ENCODE results near the gene DCDC2C.
"Not testable (repeated sequence)": the region's sequence is repeated elsewhere in the genome, so short reads cannot be mapped to it uniquely, and the experiment has no call there.

The DCDC2C gene

DNA sequence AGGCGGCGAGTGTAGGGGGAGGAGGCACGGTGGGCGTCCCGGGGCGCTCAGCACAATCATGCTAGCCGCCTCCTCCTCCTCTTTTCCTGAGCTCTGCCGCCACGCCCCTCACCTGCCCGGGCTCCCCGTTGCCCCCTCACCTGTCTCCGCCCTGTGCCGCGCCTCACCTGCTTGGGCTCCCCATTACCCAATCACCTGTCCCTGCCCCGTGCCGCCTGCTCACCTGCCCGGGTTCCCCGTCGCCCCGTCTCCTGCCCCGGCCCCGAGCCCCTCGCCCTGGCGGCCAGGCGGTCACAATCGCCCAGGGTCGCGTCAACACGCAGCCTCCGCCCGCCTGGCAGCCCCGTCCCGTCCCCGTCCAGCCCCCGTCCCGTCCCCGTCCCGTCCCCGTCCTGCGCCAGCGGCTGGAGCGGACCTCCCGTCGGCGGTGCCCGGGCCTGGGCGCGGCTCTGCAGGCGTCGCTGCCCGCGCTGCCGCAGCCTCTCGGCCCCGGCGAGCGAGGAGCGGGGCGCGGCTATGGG, at the start of gene DCDC2C:
Gene DCDC2C, plus strand, starts transcription at position 340 of the 521 bp plus-strand sequence. Its CDS starts 177 bp downstream, at position 517.
- no peak for DNase-seq

DNA sequence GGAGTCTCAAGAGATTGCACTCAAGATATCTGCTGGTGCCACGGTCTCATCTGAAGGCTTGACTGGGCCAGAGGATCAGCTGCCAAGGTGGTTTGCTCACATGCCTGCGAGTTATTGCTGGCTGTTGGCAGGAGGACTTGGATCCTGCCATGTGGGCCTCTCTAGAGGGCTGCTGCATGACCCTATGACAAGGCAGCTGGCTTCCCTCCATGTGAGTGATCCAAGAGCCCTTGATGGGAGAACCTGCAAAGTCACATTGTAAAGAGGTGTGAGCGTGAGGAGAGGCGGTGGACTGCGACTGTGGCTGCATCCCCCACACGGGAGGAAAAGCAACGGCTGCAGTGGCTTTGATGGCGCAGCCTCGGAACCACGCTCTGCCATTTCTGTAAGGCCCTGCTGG, 49.4 kb upstream of the DCDC2C start:
- no peak for DNase-seq

GRCh38 chr2:3654531-3655225, 48.7 kb upstream of the DCDC2C start:
- DNase-seq = no peak

GRCh38 chr2:3655871-3656761, 47.3 kb upstream of the DCDC2C start:
- no peak for DNase-seq

GRCh38 chr2:3656762-3657721, 46.3 kb upstream of the DCDC2C start:
- DNase-seq = no peak

GRCh38 chr2:3657881-3658280, 45.5 kb upstream of the DCDC2C start, which contains the start of gene ALLC:
TSS of gene ALLC (plus strand) at chr2:3658200. CDS start at chr2:3671158, 12,958 bp downstream.
- no peak for DNase-seq

- DNase-seq = no peak
Measured at GRCh38 chr2:3659447-3660432, 43.6 kb upstream of the DCDC2C start.

DNA sequence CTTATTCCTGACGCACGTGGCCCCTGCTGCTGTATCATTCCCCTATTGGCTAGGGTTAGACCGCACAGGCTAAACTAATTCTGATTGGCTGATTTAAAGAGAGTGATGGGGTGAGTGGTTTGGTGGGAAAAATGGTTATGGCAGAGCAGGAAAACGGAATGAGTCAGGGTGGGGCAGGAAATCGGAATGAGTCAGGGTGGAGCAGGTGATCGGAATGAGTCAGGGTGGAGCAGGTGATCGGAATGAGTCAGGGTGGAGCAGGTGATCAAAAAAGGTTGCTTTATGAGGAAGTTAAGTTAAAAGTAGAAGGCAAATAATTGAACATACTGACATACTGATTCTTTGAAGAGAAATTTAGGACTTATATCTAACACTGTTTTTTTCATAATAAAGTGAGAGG, 42.7 kb upstream of the DCDC2C start:
- DNase-seq = not testable (repeated sequence)

DNA sequence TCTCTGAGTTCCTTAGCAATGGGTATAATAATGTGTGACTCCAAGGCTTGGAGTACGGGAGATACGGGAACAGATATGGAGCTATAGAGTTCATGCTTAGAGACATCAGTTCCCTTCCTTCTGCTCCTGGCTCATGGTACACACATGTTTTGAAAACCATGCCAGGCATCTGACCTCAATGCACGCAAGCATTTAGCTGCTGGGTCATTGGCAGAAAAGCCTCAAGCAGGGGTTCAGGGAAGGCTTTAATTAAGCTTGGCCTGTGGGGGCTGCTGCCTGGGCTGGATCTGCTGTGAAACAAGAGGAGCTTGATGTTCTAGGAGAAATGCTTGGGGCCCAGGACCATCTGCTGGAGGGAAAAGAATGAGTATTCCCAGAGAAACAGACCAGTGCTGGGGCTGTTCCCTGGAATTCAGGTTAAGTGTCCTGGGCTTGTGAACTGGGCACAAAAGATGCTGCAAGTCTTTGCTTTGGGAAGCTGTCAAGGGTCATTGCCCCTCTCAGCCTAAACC, 42.2 kb upstream of the DCDC2C start:
- DNase-seq = no peak

DNA sequence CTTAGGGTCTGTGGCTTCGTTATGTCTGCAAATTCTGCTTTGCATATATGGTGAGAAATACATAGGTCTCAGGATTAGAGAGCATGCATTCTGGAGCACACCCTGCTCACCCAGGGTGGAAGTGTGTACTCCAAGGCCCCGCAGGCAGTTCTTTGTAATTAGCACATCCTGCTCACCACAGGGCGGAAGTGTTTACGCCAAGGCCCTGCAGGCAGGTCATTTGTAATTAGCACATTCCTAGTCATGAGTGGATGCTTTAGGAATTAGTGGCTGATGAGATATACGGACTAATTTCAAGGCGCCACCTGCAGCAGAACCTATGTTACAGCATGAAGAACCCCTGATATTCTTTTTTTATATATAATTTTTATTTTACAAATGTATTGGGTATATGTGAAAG, 41.1 kb upstream of the DCDC2C start:
- DNase-seq = no peak

- no peak for DNase-seq
Measured at GRCh38 chr2:3664118-3664517, 39.3 kb upstream of the DCDC2C start.

DNA sequence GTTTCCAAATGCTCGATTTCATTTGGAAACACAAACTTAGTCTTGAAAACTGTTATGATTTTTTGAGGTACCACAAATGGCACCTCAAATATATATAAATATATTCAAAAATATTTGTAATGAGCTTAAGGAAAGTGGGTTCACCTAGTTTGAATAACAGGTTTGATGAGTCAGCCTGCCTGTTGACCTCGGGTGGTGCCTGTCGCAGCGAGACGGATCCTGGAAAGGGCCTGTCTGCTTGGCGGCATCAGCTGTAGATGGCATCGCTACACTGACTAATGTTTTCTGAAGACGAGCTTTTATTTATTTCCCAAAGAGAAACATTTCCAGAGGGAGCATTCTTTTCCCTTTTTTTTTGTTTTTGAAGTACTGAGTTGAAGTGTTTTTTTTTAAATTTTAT, 38.5 kb upstream of the DCDC2C start:
- no peak for DNase-seq

GRCh38 chr2:3665886-3666612, 37.3 kb upstream of the DCDC2C start:
- no peak for DNase-seq

DNA sequence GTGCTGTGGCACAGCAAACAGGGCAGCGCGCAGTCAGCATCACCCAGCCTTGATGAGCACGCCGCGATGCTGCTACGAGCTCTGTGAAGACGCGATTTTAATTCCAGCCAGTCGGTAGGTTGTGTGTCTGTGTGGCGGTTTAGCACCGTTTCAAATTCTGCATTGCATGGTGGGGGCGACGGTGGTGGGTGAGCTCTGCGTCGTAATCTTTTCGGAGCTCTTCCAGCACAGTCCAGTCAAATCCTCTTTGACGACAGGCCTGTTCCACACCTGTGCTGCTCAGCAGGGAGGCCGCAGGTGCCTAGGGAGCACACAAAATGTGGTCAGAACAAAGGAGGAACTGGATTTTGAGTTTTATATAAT, 36.8 kb upstream of the DCDC2C start:
- no peak for DNase-seq

DNA sequence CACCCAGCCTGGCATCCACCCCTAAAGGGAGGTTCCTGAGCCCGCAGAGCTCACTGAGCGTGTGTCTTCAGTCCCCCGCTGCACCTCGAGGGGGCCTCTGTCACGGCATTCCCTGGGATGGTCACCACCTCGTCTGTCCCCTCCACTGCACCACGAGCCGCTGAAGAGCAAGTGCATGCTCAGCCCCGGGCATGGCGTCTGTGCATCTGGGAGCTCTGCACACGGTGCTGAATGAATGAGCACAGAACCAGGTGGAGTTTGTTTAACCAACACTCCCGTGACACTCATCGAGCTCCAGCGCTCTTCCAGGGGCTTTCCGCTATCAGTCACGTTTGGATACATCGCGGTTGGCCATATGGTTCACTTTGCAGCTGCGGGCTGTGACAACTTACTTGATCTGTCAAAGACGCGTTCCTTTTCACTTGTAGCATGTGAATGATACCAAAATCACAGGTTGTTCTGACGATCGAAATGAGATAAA, 36.2 kb upstream of the DCDC2C start:
- no peak for DNase-seq

DNA sequence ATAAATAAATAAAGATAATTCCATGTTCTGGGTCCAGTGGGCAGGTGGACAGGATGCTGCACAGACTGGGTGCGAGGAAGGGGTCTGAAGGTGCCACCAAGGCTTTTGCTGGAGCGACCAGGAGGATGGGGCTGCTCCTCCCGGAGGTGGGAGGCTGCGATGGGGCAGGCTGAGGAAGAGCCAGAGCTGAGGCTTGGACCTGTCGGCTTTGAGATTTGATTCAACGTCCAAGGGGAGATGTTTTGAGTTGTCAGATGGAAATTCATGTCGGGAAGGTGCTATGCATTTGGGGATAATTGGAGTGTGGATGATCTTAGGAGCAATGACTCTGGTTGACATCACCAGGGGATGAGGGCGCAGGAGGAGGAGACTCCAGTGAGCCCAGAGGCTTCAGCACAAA, 33.7 kb upstream of the DCDC2C start:
- DNase-seq = no peak

DNA sequence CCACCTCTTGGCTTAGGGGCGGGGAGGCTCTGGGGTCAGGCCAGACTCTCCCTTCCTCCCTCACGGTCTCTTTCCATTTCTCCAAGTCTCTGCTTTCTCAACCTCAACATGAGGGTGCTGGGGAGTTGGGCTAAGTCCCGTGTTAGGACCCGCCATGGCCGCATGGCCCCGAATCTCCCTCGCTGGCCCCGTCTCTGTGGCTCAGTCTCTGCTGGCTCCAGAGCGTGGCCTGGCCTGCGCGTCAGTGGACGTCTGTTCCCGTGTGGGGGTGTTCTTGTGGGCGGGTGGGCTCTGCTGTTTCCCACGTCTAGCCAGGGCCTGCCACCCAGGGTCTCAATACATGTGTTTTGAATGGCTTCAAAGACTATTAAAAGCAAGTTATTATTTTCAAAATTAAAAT, 33.0 kb upstream of the DCDC2C start:
- DNase-seq = no peak

GRCh38 chr2:3670941-3671340, 32.4 kb upstream of the DCDC2C start:
- no peak for DNase-seq

DNA sequence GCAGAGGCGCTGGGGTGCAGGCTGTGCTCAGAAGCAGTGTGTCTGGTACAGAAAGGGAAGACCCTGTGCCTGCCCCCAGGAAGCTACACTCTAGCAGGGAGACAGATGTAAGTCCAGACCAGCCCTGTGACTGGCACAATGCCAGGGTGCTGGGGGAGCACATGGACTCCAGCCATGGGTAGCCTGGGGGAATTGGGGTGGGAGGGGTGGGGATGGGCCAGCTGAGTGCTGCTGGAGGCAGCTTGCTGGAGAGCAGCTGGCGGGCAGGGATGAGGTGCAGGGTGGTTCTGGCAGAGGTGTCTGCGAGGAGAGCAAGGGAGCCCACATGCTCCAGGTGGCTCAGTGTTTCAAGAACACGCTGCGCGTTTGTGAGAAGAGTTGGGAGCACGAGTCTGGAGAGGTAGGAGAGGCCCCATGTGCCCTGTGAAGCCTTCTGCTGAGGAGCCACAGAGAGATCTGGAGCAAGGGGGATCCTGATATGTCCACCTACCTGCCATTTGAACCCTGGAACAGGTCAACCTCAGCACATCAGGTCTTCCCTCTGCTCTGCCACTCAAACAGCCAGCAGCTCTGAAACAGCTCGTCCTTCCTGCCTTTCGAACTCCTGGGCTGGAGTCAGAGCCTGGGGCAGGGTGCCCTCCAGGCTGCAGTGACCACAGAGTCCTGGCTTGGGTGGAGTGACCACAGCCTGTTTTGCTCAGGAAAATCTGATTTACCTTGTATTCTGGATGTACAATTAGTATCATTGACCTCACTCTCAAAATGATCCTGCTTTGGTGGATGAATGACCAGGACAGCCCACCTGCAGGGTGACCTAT, 30.3 kb upstream of the DCDC2C start:
- DNase-seq = no peak
